Muscle layer of colon (tissue), 2 donors: Measurements from ENCODE around the gene IQCN.

ENCODE experiments used
- H3K27ac ChIP-seq: one replicate; pipeline ENCODE4 v1.7.0; 2013; ENCODE audit warnings: low read depth, mild to moderate bottlenecking, low read length, moderate library complexity
- H3K27me3 ChIP-seq, 2 donors: one replicate each; pipeline ENCODE4 v1.7.0; 2013; ENCODE audit warnings: low read length in 2 of 2, mild to moderate bottlenecking in 2 of 2; ENCODE audit not compliant: insufficient read depth in 2 of 2, control insufficient read depth in 1 of 2
- H3K36me3 ChIP-seq: one replicate; pipeline ENCODE4 v1.7.0; 2013; ENCODE audit warnings: mild to moderate bottlenecking, low read length; ENCODE audit not compliant: insufficient read depth
- H3K4me1 ChIP-seq: one replicate; pipeline ENCODE4 v1.7.0; 2013; ENCODE audit warnings: mild to moderate bottlenecking, low read length; ENCODE audit not compliant: insufficient read depth
- H3K4me3 ChIP-seq, 2 donors: one replicate each; pipeline ENCODE4 v1.7.0; 2013; ENCODE audit warnings: low read length in 2 of 2, low read depth in 1 of 2, mild to moderate bottlenecking in 1 of 2, moderate library complexity in 1 of 2
- H3K9ac ChIP-seq: one replicate; pipeline ENCODE4 v1.7.0; 2013; ENCODE audit warnings: low read length
- H3K9me3 ChIP-seq: one replicate; pipeline ENCODE4 v1.7.0; 2013; ENCODE audit warnings: mild to moderate bottlenecking, low read length
- donor health status: abdominal sarcoma.
- donor health status: Adenocarcinoma of cecum.

Gene IQCN

GRCh38 chr19:18231775-18232174 lies 42.5 kb downstream of the IQCN start:
- Histone ChIP-seq H3K9me3 (peaks cover 4% of the 10 kb centered on the region), H3K27ac (no peak overlapping the region), H3K27me3 (peaks cover 27 to 50% of the 10 kb centered on the region in 2 donors), H3K36me3 (no peaks in the 10 kb centered on the region), H3K9ac (no peak overlapping the region), H3K4me1 (no peaks in the 10 kb centered on the region), H3K4me3 (no peak overlapping the region)

GRCh38 chr19:18230941-18231734 lies 43.1 kb downstream of the IQCN start:
- Histone ChIP-seq H3K9ac (no peak overlapping the region), H3K27me3 (peaks cover 30 to 55% of the 10 kb centered on the region in 2 donors), H3K4me3 (no peak overlapping the region), H3K9me3 (peaks cover 4% of the 10 kb centered on the region), H3K36me3 (no peaks in the 10 kb centered on the region), H3K27ac (no peak overlapping the region), H3K4me1 (no peaks in the 10 kb centered on the region)

GRCh38 chr19:18229915-18230314 lies 44.3 kb downstream of the IQCN start:
- H3K4me3 ChIP-seq, result no peak overlapping the region
- H3K4me1 ChIP-seq, result peaks cover 6% of the 10 kb centered on the region
- H3K9ac ChIP-seq, result no peak overlapping the region
- no peak overlapping the region for H3K27ac ChIP-seq
- H3K9me3 ChIP-seq, result peaks cover 4% of the 10 kb centered on the region
- H3K27me3 ChIP-seq, result peaks cover 42 to 68% of the 10 kb centered on the region in 2 donors
- H3K36me3 ChIP-seq, result no peaks in the 10 kb centered on the region

- Histone ChIP-seq H3K4me1 (peaks cover 8% of the 10 kb centered on the region), H3K4me3 (no peak overlapping the region), H3K9me3 (peaks cover 4% of the 10 kb centered on the region), H3K27ac (no peak overlapping the region), H3K36me3 (no peaks in the 10 kb centered on the region), H3K27me3 (peaks cover 43 to 71% of the 10 kb centered on the region in 2 donors), H3K9ac (no peak overlapping the region)
Observed at GRCh38 chr19:18229474-18229873, 44.8 kb downstream of the IQCN start.

GRCh38 chr19:18227781-18228271 lies 46.4 kb downstream of the IQCN start:
- H3K9ac ChIP-seq, result no peak overlapping the region
- no peaks in the 10 kb centered on the region for H3K36me3 ChIP-seq
- H3K4me3 ChIP-seq, result no peak overlapping the region
- peaks cover 12% of the 10 kb centered on the region for H3K4me1 ChIP-seq
- peaks cover 32 to 54% of the 10 kb centered on the region in 2 donors for H3K27me3 ChIP-seq
- H3K27ac ChIP-seq, result no peak overlapping the region
- no peaks in the 10 kb centered on the region for H3K9me3 ChIP-seq

- Histone ChIP-seq H3K4me1 (peaks cover 12% of the 10 kb centered on the region), H3K36me3 (no peaks in the 10 kb centered on the region), H3K27me3 (peaks cover 27 to 48% of the 10 kb centered on the region in 2 donors), H3K27ac (no peak overlapping the region), H3K4me3 (no peak overlapping the region), H3K9me3 (no peaks in the 10 kb centered on the region), H3K9ac (no peak overlapping the region)
Observed at GRCh38 chr19:18226956-18227780, 47.1 kb downstream of the IQCN start.

- peaks cover 24 to 35% of the 10 kb centered on the region in 2 donors for H3K27me3 ChIP-seq
- H3K36me3 ChIP-seq, result no peaks in the 10 kb centered on the region
- H3K9me3 ChIP-seq, result no peaks in the 10 kb centered on the region
- no peak within 1 kb of the TSS for H3K9ac ChIP-seq
- peak within 1 kb of the TSS in 1 of 2 donors; percentile 47 for H3K4me3 ChIP-seq
- peaks cover 12% of the 10 kb centered on the region for H3K4me1 ChIP-seq
- H3K27ac ChIP-seq, result peak within 1 kb of the TSS; percentile 23
Observed at GRCh38 chr19:18225702-18226468, 48.4 kb downstream of the IQCN start, which contains the start of gene PDE4C. Gene PDE4C (minus strand): TSS chr19:18226438. CDS start chr19:18226415, 23 bp downstream.

- Histone ChIP-seq H3K36me3 (no peaks in the 10 kb centered on the region), H3K4me3 (peak overlapping the region in 1 of 2 donors; percentile 47), H3K9me3 (no peaks in the 10 kb centered on the region), H3K9ac (no peak overlapping the region), H3K4me1 (peaks cover 12% of the 10 kb centered on the region), H3K27me3 (peaks cover 24 to 37% of the 10 kb centered on the region in 2 donors), H3K27ac (peak overlapping the region; percentile 23)
Observed at GRCh38 chr19:18225355-18225701, 48.9 kb downstream of the IQCN start.

- H3K9ac ChIP-seq, result no peak overlapping the region
- H3K4me3 ChIP-seq, result peak overlapping the region; percentile 41 to 47
- H3K27ac ChIP-seq, result no peak overlapping the region
- peaks cover 12% of the 10 kb centered on the region for H3K4me1 ChIP-seq
- peaks cover 24 to 37% of the 10 kb centered on the region in 2 donors for H3K27me3 ChIP-seq
- H3K36me3 ChIP-seq, result no peaks in the 10 kb centered on the region
- H3K9me3 ChIP-seq, result no peaks in the 10 kb centered on the region
Observed at GRCh38 chr19:18224525-18225354, 49.5 kb downstream of the IQCN start.

GRCh38 chr19:18223860-18224524 lies 50.3 kb downstream of the IQCN start:
- Histone ChIP-seq H3K36me3 (no peaks in the 10 kb centered on the region), H3K27ac (no peak overlapping the region), H3K9ac (no peak overlapping the region), H3K4me1 (peaks cover 12% of the 10 kb centered on the region), H3K27me3 (peaks cover 24 to 33% of the 10 kb centered on the region in 2 donors), H3K9me3 (no peaks in the 10 kb centered on the region), H3K4me3 (peak overlapping the region in 1 of 2 donors; percentile 32)
